GOT3 (cell line): ENCODE measurements around the gene INO80B.
"Not testable (repeated sequence)": the region's sequence is repeated elsewhere in the genome, so short reads cannot be mapped to it uniquely, and the experiment has no call there.

Experiments used
- DNase-seq: peaks from one replicate; lab custom pipeline; 2025; ENCODE audit warnings: mixed read lengths; lab: John Stamatoyannopoulos, UW

INO80B gene

GRCh38 chr2:74425523-74425922, 29.4 kb upstream of the INO80B start:
- no peak for DNase-seq

GRCh38 chr2:74426181-74426758, 28.6 kb upstream of the INO80B start:
- DNase-seq = no peak

- no peak for DNase-seq
Observed at GRCh38 chr2:74427551-74427950, 27.3 kb upstream of the INO80B start.

- DNase-seq = no peak
Observed at GRCh38 chr2:74428675-74429074, 26.2 kb upstream of the INO80B start.

GRCh38 chr2:74429487-74430451, 25.1 kb upstream of the INO80B start:
- no peak for DNase-seq

- no peak for DNase-seq
Observed at GRCh38 chr2:74430502-74430901, 24.4 kb upstream of the INO80B start.

GRCh38 chr2:74436111-74436805, 18.6 kb upstream of the INO80B start:
- DNase-seq = no peak

GRCh38 chr2:74436848-74437695, 17.8 kb upstream of the INO80B start:
- DNase-seq = no peak

- DNase-seq = no peak
Observed at GRCh38 chr2:74438248-74438647, 16.6 kb upstream of the INO80B start.

- DNase-seq = no peak
Observed at GRCh38 chr2:74439373-74439772, 15.5 kb upstream of the INO80B start.

GRCh38 chr2:74439803-74440377, 15.0 kb upstream of the INO80B start:
- DNase-seq = peak; percentile 12

GRCh38 chr2:74440378-74441169, 14.3 kb upstream of the INO80B start:
- DNase-seq = peak; percentile 34

- DNase-seq = no peak
Observed at GRCh38 chr2:74441170-74441689, 13.7 kb upstream of the INO80B start.

- DNase-seq = no peak
Observed at GRCh38 chr2:74441690-74442482, 13.0 kb upstream of the INO80B start, which contains the start of gene RTKN. Gene RTKN, minus strand, starts transcription at chr2:74441937. Its CDS starts 121 bp downstream, at chr2:74441816.

GRCh38 chr2:74442483-74443297, 12.2 kb upstream of the INO80B start:
- DNase-seq = not testable (repeated sequence)

GRCh38 chr2:74444498-74445318, 10.2 kb upstream of the INO80B start:
- no peak for DNase-seq

- no peak for DNase-seq
Observed at GRCh38 chr2:74447230-74447999, 7.5 kb upstream of the INO80B start.
